GM21528 (cell line): ENCODE data around the gene GABRP.
"Not testable (repeated sequence)": the region's sequence is repeated elsewhere in the genome, so short reads cannot be mapped to it uniquely, and the experiment has no call there.

Source experiments
- ATAC-seq: cut with Tn5 transposase; IDR thresholded peaks from one replicate; pipeline ENCODE4 v1.9.1; 2021; ENCODE audit warnings: mild to moderate bottlenecking, moderate library complexity; ENCODE audit not compliant: unreplicated experiment, low FRiP score

Gene GABRP

GRCh38 chr5:170788626-170789304 lies 5.2 kb downstream of the GABRP start:
- ATAC-seq = no peak

GRCh38 chr5:170791325-170791954 lies 7.9 kb downstream of the GABRP start:
- no peak for ATAC-seq

GRCh38 chr5:170792878-170793277 lies 9.4 kb downstream of the GABRP start:
- no peak for ATAC-seq

- ATAC-seq = no peak
Measured at GRCh38 chr5:170795154-170795553, 11.6 kb downstream of the GABRP start.

- no peak for ATAC-seq
Measured at GRCh38 chr5:170805666-170806065, 22.1 kb downstream of the GABRP start.

GRCh38 chr5:170809551-170809950 lies 26.0 kb downstream of the GABRP start:
- no peak for ATAC-seq

GRCh38 chr5:170811719-170812118 lies 28.2 kb downstream of the GABRP start:
- no peak for ATAC-seq

GRCh38 chr5:170813231-170813630 lies 29.7 kb downstream of the GABRP start:
- no peak for ATAC-seq

GRCh38 chr5:170817195-170817594 lies 33.7 kb downstream of the GABRP start:
- no peak for ATAC-seq

GRCh38 chr5:170818232-170818631 lies 34.7 kb downstream of the GABRP start:
- ATAC-seq = no peak

GRCh38 chr5:170819824-170820223 lies 36.3 kb downstream of the GABRP start:
- no peak for ATAC-seq

GRCh38 chr5:170821257-170821800 lies 37.8 kb downstream of the GABRP start:
- no peak for ATAC-seq

- ATAC-seq = no peak
Measured at GRCh38 chr5:170826117-170826516, 42.6 kb downstream of the GABRP start.

- no peak for ATAC-seq
Measured at GRCh38 chr5:170832241-170832640, 48.7 kb downstream of the GABRP start.

GRCh38 chr5:170833981-170834380 lies 50.5 kb downstream of the GABRP start:
- not testable (repeated sequence) for ATAC-seq

- ATAC-seq = no peak
Measured at GRCh38 chr5:170836226-170836625, 52.7 kb downstream of the GABRP start.

GRCh38 chr5:170843870-170844269 lies 60.3 kb downstream of the GABRP start:
- ATAC-seq = no peak

- no peak for ATAC-seq
Measured at GRCh38 chr5:170844651-170845050, 61.1 kb downstream of the GABRP start.

GRCh38 chr5:170846416-170846815 lies 62.9 kb downstream of the GABRP start:
- ATAC-seq = no peak

- ATAC-seq = no peak
Measured at GRCh38 chr5:170846846-170847245, 63.3 kb downstream of the GABRP start.

- no peak for ATAC-seq
Measured at GRCh38 chr5:170848033-170848432, 64.5 kb downstream of the GABRP start.

GRCh38 chr5:170849374-170849773 lies 65.8 kb downstream of the GABRP start:
- ATAC-seq = no peak
